ENCODE data around the gene HELZ. TPM values are rescaled to one million over a fixed set of nuclear protein-coding genes. Genes with fewer than 3 reads are reported as not detected.

The HELZ gene
- polyA plus RNA-seq, 1 of the 3 experiments (the other 2 are of a cell fraction), result 4.3 TPM

DNA sequence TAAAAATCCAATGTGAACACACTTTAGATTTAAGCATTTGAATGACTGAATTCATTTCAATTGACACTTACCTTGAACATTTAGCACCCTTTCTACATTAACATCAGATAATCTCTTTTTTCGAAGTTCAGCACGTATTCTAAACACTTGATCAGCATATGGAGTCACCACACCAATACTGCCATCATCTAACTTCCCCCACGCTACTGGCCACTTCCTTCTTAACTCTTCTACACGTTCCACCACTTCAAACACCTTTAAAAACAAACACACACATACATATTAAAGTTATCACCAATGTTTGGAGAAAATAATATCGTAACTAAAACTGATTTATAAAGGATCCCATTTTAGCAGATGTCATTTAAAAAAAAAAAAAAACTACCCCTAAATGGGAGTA lies 107.1 kb downstream of the HELZ start (continued):
- TF ChIP-seq, protein P1, sequence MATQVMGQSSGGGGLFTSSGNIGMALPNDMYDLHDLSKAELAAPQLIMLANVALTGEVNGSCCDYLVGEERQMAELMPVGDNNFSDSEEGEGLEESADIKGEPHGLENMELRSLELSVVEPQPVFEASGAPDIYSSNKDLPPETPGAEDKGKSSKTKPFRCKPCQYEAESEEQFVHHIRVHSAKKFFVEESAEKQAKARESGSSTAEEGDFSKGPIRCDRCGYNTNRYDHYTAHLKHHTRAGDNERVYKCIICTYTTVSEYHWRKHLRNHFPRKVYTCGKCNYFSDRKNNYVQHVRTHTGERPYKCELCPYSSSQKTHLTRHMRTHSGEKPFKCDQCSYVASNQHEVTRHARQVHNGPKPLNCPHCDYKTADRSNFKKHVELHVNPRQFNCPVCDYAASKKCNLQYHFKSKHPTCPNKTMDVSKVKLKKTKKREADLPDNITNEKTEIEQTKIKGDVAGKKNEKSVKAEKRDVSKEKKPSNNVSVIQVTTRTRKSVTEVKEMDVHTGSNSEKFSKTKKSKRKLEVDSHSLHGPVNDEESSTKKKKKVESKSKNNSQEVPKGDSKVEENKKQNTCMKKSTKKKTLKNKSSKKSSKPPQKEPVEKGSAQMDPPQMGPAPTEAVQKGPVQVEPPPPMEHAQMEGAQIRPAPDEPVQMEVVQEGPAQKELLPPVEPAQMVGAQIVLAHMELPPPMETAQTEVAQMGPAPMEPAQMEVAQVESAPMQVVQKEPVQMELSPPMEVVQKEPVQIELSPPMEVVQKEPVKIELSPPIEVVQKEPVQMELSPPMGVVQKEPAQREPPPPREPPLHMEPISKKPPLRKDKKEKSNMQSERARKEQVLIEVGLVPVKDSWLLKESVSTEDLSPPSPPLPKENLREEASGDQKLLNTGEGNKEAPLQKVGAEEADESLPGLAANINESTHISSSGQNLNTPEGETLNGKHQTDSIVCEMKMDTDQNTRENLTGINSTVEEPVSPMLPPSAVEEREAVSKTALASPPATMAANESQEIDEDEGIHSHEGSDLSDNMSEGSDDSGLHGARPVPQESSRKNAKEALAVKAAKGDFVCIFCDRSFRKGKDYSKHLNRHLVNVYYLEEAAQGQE (IDR thresholded peaks at IDR 0.05; ENCODE audit: low read depth, low read length), result no peak
- TF ChIP-seq, protein P2, sequence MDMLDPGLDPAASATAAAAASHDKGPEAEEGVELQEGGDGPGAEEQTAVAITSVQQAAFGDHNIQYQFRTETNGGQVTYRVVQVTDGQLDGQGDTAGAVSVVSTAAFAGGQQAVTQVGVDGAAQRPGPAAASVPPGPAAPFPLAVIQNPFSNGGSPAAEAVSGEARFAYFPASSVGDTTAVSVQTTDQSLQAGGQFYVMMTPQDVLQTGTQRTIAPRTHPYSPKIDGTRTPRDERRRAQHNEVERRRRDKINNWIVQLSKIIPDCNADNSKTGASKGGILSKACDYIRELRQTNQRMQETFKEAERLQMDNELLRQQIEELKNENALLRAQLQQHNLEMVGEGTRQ (IDR thresholded peaks at IDR 0.05; ENCODE audit: borderline replicate concordance, low read depth, low read length), result no peak

DNA sequence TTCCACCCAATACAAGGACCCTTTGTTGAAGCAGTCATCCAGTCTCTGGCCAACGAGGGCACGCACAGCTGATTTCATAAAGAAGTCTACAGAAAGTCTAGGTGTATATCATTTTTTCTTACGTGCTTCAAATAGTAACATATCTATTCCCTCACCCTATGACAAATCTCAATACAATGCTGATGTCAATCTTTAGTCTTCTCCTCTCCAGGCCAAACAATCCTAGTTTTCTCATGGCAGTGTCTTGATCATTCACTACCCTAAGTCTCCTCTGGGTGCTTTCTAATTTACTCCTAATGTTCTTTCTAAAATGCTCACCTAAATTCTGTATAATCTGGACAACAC lies 108.0 kb downstream of the HELZ start:
- Histone ChIP-seq H3K79me2 (ENCODE audit: insufficient read depth) (no peaks in the 10 kb centered on the region), H3F3A (replicated peaks; ENCODE audit: insufficient read depth) (peaks cover 4% of the 10 kb centered on the region), H4K20me1 (ENCODE audit: insufficient read depth) (no peaks in the 10 kb centered on the region), H3K9me2 (no peaks in the 10 kb centered on the region), H3K9ac (no peak overlapping the region), H3K4me1 (ENCODE audit: control insufficient read depth in 1 of 2, insufficient read depth in 2 of 2, low read depth in 1 of 2, low read length in 1 of 2) (peaks cover 8 to 19% of the 10 kb centered on the region in 2 experiments; a peak in 3 of 4 replicates), H3K27ac (ENCODE audit: low read depth in 2 of 2, low read length in 1 of 2) (no peak overlapping the region), H2AFZ (ENCODE audit: low read depth) (no peak overlapping the region), H3K36me3 (replicated peaks in 1 of 2; ENCODE audit: control insufficient read depth in 1 of 2, insufficient read depth in 2 of 2, low read length in 1 of 2) (peaks cover 45 to 47% of the 10 kb centered on the region in 2 experiments), H3K4me3 (ENCODE audit: low read depth in 2 of 2, low read length in 1 of 2) (no peak overlapping the region), H3K4me2 (no peak overlapping the region), H3K9me3 (no peaks in the 10 kb centered on the region), H3K27me3 (ENCODE audit: insufficient read depth) (no peaks in the 10 kb centered on the region)
- no peak for TF ChIP-seq SMC3 (IDR thresholded peaks at IDR 0.05; ENCODE audit: low read depth, low read length)
- TF ChIP-seq POLR2AphosphoS5 (IDR thresholded peaks at IDR 0.05; ENCODE audit: low read depth, low read length), result no peak
- no peak for TF ChIP-seq FOXM1 (IDR thresholded peaks at IDR 0.05; ENCODE audit: low read depth)
- TF ChIP-seq SIN3A (IDR thresholded peaks at IDR 0.05; ENCODE audit: borderline replicate concordance, low read depth, low read length), result no peak
- no peak for TF ChIP-seq NFIC (IDR thresholded peaks at IDR 0.05; ENCODE audit: borderline replicate concordance)
- no peak for TF ChIP-seq FOXJ3 (CRISPR knock-in tag; IDR thresholded peaks at IDR 0.05)
- TF ChIP-seq RXRA (IDR thresholded peaks at IDR 0.05; ENCODE audit: borderline replicate concordance, low read depth), result no peak
- TF ChIP-seq, protein P3, sequence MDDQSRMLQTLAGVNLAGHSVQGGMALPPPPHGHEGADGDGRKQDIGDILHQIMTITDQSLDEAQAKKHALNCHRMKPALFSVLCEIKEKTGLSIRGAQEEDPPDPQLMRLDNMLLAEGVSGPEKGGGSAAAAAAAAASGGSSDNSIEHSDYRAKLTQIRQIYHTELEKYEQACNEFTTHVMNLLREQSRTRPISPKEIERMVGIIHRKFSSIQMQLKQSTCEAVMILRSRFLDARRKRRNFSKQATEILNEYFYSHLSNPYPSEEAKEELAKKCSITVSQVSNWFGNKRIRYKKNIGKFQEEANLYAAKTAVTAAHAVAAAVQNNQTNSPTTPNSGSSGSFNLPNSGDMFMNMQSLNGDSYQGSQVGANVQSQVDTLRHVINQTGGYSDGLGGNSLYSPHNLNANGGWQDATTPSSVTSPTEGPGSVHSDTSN (IDR thresholded peaks at IDR 0.05), result no peak
- no peak for TF ChIP-seq TCF12 (IDR thresholded peaks at IDR 0.05)
- no peak for TF ChIP-seq EP300 (IDR thresholded peaks at IDR 0.05; ENCODE audit: borderline replicate concordance in 1 of 2, low read depth in 1 of 2, low read length in 1 of 2)
- no peak for TF ChIP-seq ELF1 (IDR thresholded peaks at IDR 0.05)
- TF ChIP-seq GABPA (IDR thresholded peaks at IDR 0.05; ENCODE audit: low read depth), result no peak
- TF ChIP-seq RAD21 (IDR thresholded peaks at IDR 0.05; ENCODE audit: low read length), result no peak
- TF ChIP-seq, protein P4, sequence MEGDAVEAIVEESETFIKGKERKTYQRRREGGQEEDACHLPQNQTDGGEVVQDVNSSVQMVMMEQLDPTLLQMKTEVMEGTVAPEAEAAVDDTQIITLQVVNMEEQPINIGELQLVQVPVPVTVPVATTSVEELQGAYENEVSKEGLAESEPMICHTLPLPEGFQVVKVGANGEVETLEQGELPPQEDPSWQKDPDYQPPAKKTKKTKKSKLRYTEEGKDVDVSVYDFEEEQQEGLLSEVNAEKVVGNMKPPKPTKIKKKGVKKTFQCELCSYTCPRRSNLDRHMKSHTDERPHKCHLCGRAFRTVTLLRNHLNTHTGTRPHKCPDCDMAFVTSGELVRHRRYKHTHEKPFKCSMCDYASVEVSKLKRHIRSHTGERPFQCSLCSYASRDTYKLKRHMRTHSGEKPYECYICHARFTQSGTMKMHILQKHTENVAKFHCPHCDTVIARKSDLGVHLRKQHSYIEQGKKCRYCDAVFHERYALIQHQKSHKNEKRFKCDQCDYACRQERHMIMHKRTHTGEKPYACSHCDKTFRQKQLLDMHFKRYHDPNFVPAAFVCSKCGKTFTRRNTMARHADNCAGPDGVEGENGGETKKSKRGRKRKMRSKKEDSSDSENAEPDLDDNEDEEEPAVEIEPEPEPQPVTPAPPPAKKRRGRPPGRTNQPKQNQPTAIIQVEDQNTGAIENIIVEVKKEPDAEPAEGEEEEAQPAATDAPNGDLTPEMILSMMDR (IDR thresholded peaks at IDR 0.05), result no peak; the same call in 1 of the 2 replicates
- TF ChIP-seq RFX5 (IDR thresholded peaks at IDR 0.05; ENCODE audit: low read length), result no peak
- TF ChIP-seq MEF2A (IDR thresholded peaks at IDR 0.05; ENCODE audit: borderline replicate concordance, low read depth), result no peak
- TF ChIP-seq, protein P2 (IDR thresholded peaks at IDR 0.05; ENCODE audit: borderline replicate concordance, low read depth, low read length), result no peak
- no peak for DNase-seq
- POLR2A ChIA-PET, result no interaction called here
- 92% methylated on average over 3 of the region's 3 CpGs for WGBS (ENCODE audit: low lambda C conversion rate)
- CTCF ChIA-PET, result interaction anchor here (0.6 kb wide), 1 partner anchor 10 kb away, joined by 3 read pairs; no protein-coding TSS in a partner anchor
